ENCODE data around the gene MFSD2A. TPM values are rescaled to one million over a fixed set of nuclear protein-coding genes. Genes with fewer than 3 reads are reported as not detected.

The MFSD2A gene
- total RNA-seq, 2 donors from 2014 or later: 7.2 to 9.5 TPM

GRCh38 chr1:39947260-39947659 is 7.7 kb upstream of the MFSD2A start:
- Mint-ChIP-seq H3K4me3 (no peak overlapping the region), H3K36me3 (ENCODE audit: insufficient read depth in 2 of 2) (no peaks in the 10 kb centered on the region), H3K27ac (no peak overlapping the region), H3K27me3 (ENCODE audit: low read depth) (no peaks in the 10 kb centered on the region), H3K9me3 (no peaks in the 10 kb centered on the region), H3K4me1 (ENCODE audit: low read depth) (peaks cover 7% of the 10 kb centered on the region)
- DNase-seq (no peak), ATAC-seq (replicated peaks in 1 of 2) (no peak)

- Mint-ChIP-seq H3K4me1 (ENCODE audit: low read depth) (peaks cover 9% of the 10 kb centered on the region), H3K27ac (no peak overlapping the region), H3K9me3 (no peaks in the 10 kb centered on the region), H3K27me3 (ENCODE audit: low read depth) (peaks cover 7% of the 10 kb centered on the region), H3K36me3 (ENCODE audit: insufficient read depth in 2 of 2) (no peaks in the 10 kb centered on the region), H3K4me3 (no peak overlapping the region)
- ATAC-seq (replicated peaks in 1 of 2): no peak
- DNase-seq: no peak
Observed at GRCh38 chr1:39949891-39950290, 5.1 kb upstream of the MFSD2A start.

GRCh38 chr1:39951926-39952325 is 3.0 kb upstream of the MFSD2A start:
- H3K27me3 Mint-ChIP-seq (ENCODE audit: low read depth): peaks cover 7% of the 10 kb centered on the region
- H3K36me3 Mint-ChIP-seq (ENCODE audit: insufficient read depth in 2 of 2): no peaks in the 10 kb centered on the region
- H3K4me3 Mint-ChIP-seq: no peak overlapping the region
- ATAC-seq (replicated peaks in 1 of 2) (no peak), DNase-seq (no peak)
- H3K4me1 Mint-ChIP-seq (ENCODE audit: low read depth): peaks cover 26% of the 10 kb centered on the region
- H3K9me3 Mint-ChIP-seq: no peaks in the 10 kb centered on the region
- no peak overlapping the region for H3K27ac Mint-ChIP-seq

GRCh38 chr1:39952359-39953110 is 2.4 kb upstream of the MFSD2A start:
- peaks cover 32% of the 10 kb centered on the region for H3K4me1 Mint-ChIP-seq (ENCODE audit: low read depth)
- H3K36me3 Mint-ChIP-seq (ENCODE audit: insufficient read depth in 2 of 2): no peaks in the 10 kb centered on the region
- peaks cover 7% of the 10 kb centered on the region for H3K27me3 Mint-ChIP-seq (ENCODE audit: low read depth)
- no peak for ATAC-seq (replicated peaks in 1 of 2)
- H3K4me3 Mint-ChIP-seq: no peak overlapping the region
- DNase-seq: no peak
- H3K27ac Mint-ChIP-seq: no peak overlapping the region
- no peaks in the 10 kb centered on the region for H3K9me3 Mint-ChIP-seq

- no peak for DNase-seq
- peak overlapping the region; percentile 94 to 95 for H3K4me3 Mint-ChIP-seq
- peaks cover 43% of the 10 kb centered on the region for H3K4me1 Mint-ChIP-seq (ENCODE audit: low read depth)
- ATAC-seq (replicated peaks in 1 of 2): no peak
- peaks cover 0 to 4% of the 10 kb centered on the region in 2 donors for H3K36me3 Mint-ChIP-seq (ENCODE audit: insufficient read depth in 2 of 2)
- H3K9me3 Mint-ChIP-seq: no peaks in the 10 kb centered on the region
- H3K27ac Mint-ChIP-seq: no peak overlapping the region
- H3K27me3 Mint-ChIP-seq (ENCODE audit: low read depth): peaks cover 7% of the 10 kb centered on the region
Observed at GRCh38 chr1:39954324-39954869, 548 bp upstream of the MFSD2A start.

- Mint-ChIP-seq H3K9me3 (no peaks in the 10 kb centered on the region), H3K4me3 (peak overlapping the region; percentile 94 to 95), H3K36me3 (ENCODE audit: insufficient read depth in 2 of 2) (peaks cover 0 to 7% of the 10 kb centered on the region in 2 donors), H3K27ac (peak overlapping the region; percentile 42), H3K27me3 (ENCODE audit: low read depth) (peaks cover 7% of the 10 kb centered on the region), H3K4me1 (ENCODE audit: low read depth) (peaks cover 55% of the 10 kb centered on the region)
- peak; percentile 63 to 68 for ATAC-seq (replicated peaks in 1 of 2)
- DNase-seq: peak; percentile 63 to 69
Observed at GRCh38 chr1:39955547-39956539, 898 bp downstream of the MFSD2A start.

- Mint-ChIP-seq H3K27ac (no peak overlapping the region), H3K36me3 (ENCODE audit: insufficient read depth in 2 of 2) (peaks cover 0 to 12% of the 10 kb centered on the region in 2 donors), H3K9me3 (no peaks in the 10 kb centered on the region), H3K4me1 (ENCODE audit: low read depth) (peaks cover 56% of the 10 kb centered on the region), H3K4me3 (peak overlapping the region; percentile 1 to 94), H3K27me3 (ENCODE audit: low read depth) (peaks cover 7% of the 10 kb centered on the region)
- no peak for ATAC-seq (replicated peaks in 1 of 2)
- DNase-seq: no peak
Observed at GRCh38 chr1:39957299-39958015, 2.5 kb downstream of the MFSD2A start.

GRCh38 chr1:39958403-39959200 is 3.7 kb downstream of the MFSD2A start:
- no peak for ATAC-seq (replicated peaks in 1 of 2)
- DNase-seq: no peak
- Mint-ChIP-seq H3K27ac (no peak overlapping the region), H3K27me3 (ENCODE audit: low read depth) (peaks cover 2% of the 10 kb centered on the region), H3K36me3 (ENCODE audit: insufficient read depth in 2 of 2) (peaks cover 0 to 14% of the 10 kb centered on the region in 2 donors), H3K9me3 (no peaks in the 10 kb centered on the region), H3K4me3 (no peak overlapping the region), H3K4me1 (ENCODE audit: low read depth) (peaks cover 56% of the 10 kb centered on the region)

- Mint-ChIP-seq H3K27me3 (ENCODE audit: low read depth) (no peaks in the 10 kb centered on the region), H3K9me3 (no peaks in the 10 kb centered on the region), H3K4me1 (ENCODE audit: low read depth) (peaks cover 48% of the 10 kb centered on the region), H3K4me3 (peak overlapping the region in 1 of 2 donors; percentile 27), H3K36me3 (ENCODE audit: insufficient read depth in 2 of 2) (peaks cover 0 to 19% of the 10 kb centered on the region in 2 donors), H3K27ac (no peak overlapping the region)
- no peak for DNase-seq
- no peak for ATAC-seq (replicated peaks in 1 of 2)
Observed at GRCh38 chr1:39959651-39960333, 4.8 kb downstream of the MFSD2A start.

GRCh38 chr1:39960431-39960958 is 5.5 kb downstream of the MFSD2A start:
- DNase-seq (peak; percentile 33 to 46), ATAC-seq (replicated peaks in 1 of 2) (peak; percentile 18 to 49)
- Mint-ChIP-seq H3K4me1 (ENCODE audit: low read depth) (peaks cover 44% of the 10 kb centered on the region), H3K27me3 (ENCODE audit: low read depth) (no peaks in the 10 kb centered on the region), H3K4me3 (peak overlapping the region in 1 of 2 donors; percentile 27), H3K36me3 (ENCODE audit: insufficient read depth in 2 of 2) (peaks cover 0 to 19% of the 10 kb centered on the region in 2 donors), H3K9me3 (no peaks in the 10 kb centered on the region), H3K27ac (no peak overlapping the region)

GRCh38 chr1:39962450-39962825 is 7.5 kb downstream of the MFSD2A start:
- Mint-ChIP-seq H3K4me1 (ENCODE audit: low read depth) (peaks cover 24% of the 10 kb centered on the region), H3K27me3 (ENCODE audit: low read depth) (no peaks in the 10 kb centered on the region), H3K36me3 (ENCODE audit: insufficient read depth in 2 of 2) (peaks cover 0 to 21% of the 10 kb centered on the region in 2 donors), H3K9me3 (no peaks in the 10 kb centered on the region), H3K27ac (no peak overlapping the region), H3K4me3 (no peak overlapping the region)
- no peak for ATAC-seq (replicated peaks in 1 of 2)
- no peak for DNase-seq

Measured in activated T-cell treated with anti-CD3 and anti-CD28 coated beads, Interleukin-2, amount 50 U/mL, for 72 hours (primary cell).